ENCODE results near the gene SNTA1. TPM values are rescaled to one million over a fixed set of nuclear protein-coding genes. Genes with fewer than 3 reads are reported as not detected.
A peak's percentile ranks its signal among the peaks of the same experiment; 100 is the strongest.

The SNTA1 gene
- total RNA-seq, 2 experiments from 2014 or later: 36.6 to 44.8 TPM

- Histone ChIP-seq H2AFZ (ENCODE audit: low read length) (no peak overlapping the region), H3K27ac (ENCODE audit: low read depth, low read length, poor library complexity, severe bottlenecking) (no peak overlapping the region), H3K9me2 (ENCODE audit: insufficient read depth, low read length) (no peaks in the 10 kb centered on the region), H3K36me3 (ENCODE audit: insufficient read depth, low read length) (no peaks in the 10 kb centered on the region), H3K9me3 (ENCODE audit: low read length) (no peaks in the 10 kb centered on the region), H3K4me2 (ENCODE audit: low read length) (no peak overlapping the region), H3K79me2 (ENCODE audit: insufficient read depth, low read depth, low read length) (no peaks in the 10 kb centered on the region), H4K20me1 (ENCODE audit: insufficient read depth, low read length) (no peaks in the 10 kb centered on the region), H3K4me1 (ENCODE audit: insufficient read depth, low read length, poor library complexity, severe bottlenecking) (peaks cover 16% of the 10 kb centered on the region), H3K4me3 (ENCODE audit: low read depth, low read length, poor library complexity, severe bottlenecking) (no peak overlapping the region)
- intact Hi-C loops (cut with micrococcal nuclease; ENCODE audit: unreplicated experiment): no loop called here
- ChIA-PET CTCF (ENCODE audit: unreplicated experiment) (no interaction called here), POLR2A (no interaction called here)
- BruUV-seq (replicated peaks): no TSS peak
- TF ChIP-seq EZH2phosphoT487 (IDR thresholded peaks at IDR 0.05; ENCODE audit: borderline replicate concordance, low read depth, low read length) (no peak), CTCF (conservative IDR thresholded peaks at IDR 0.05; ENCODE audit: low read length) (no peak)
- no peak for DNase-seq (ENCODE audit: low spot score)
These were observed 7.3 kb upstream of the SNTA1 start for GRCh38 chr20:33450867-33451266.

GRCh38 chr20:33445881-33446625 lies 2.5 kb upstream of the SNTA1 start:
- H3K79me2 ChIP-seq (ENCODE audit: insufficient read depth, low read depth, low read length): peaks cover 21% of the 10 kb centered on the region; the same call in 1 of the 2 replicates
- H3K4me2 ChIP-seq (ENCODE audit: low read length): peak overlapping the region; percentile 85
- no peaks in the 10 kb centered on the region for H4K20me1 ChIP-seq (ENCODE audit: insufficient read depth, low read length)
- intact Hi-C loops (cut with micrococcal nuclease; ENCODE audit: unreplicated experiment): loop anchor here (1.0 to 5.0 kb wide), 4 partner anchors 37 to 286 kb away; partner anchors contain the start of genes CDK5RAP1 and ZNF341
- POLR2A ChIA-PET: interaction anchor here (0.6 to 1.0 kb wide), 8 partner anchors 13 to 331 kb away, joined by 3 to 6 read pairs (median 4); partner anchors contain the start of genes ACTL10 and CDK5RAP1
- TF ChIP-seq EZH2phosphoT487 (IDR thresholded peaks at IDR 0.05; ENCODE audit: borderline replicate concordance, low read depth, low read length): no peak
- no peak for TF ChIP-seq CTCF (conservative IDR thresholded peaks at IDR 0.05; ENCODE audit: low read length)
- no peaks in the 10 kb centered on the region for H3K36me3 ChIP-seq (ENCODE audit: insufficient read depth, low read length)
- peaks cover 45% of the 10 kb centered on the region for H3K4me1 ChIP-seq (ENCODE audit: insufficient read depth, low read length, poor library complexity, severe bottlenecking)
- peak overlapping the region; percentile 15 for H3K4me3 ChIP-seq (ENCODE audit: low read depth, low read length, poor library complexity, severe bottlenecking)
- no peaks in the 10 kb centered on the region for H3K9me2 ChIP-seq (ENCODE audit: insufficient read depth, low read length)
- no peaks in the 10 kb centered on the region for H3K9me3 ChIP-seq (ENCODE audit: low read length)
- peak overlapping the region; percentile 95 for H3K27ac ChIP-seq (ENCODE audit: low read depth, low read length, poor library complexity, severe bottlenecking)
- CTCF ChIA-PET (ENCODE audit: unreplicated experiment): interaction anchor here (0.8 to 1.5 kb wide), 2 partner anchors 221 to 239 kb away, joined by 3 read pairs; no protein-coding TSS in a partner anchor
- peak overlapping the region; percentile 51 for H2AFZ ChIP-seq (ENCODE audit: low read length)
- DNase-seq (ENCODE audit: low spot score): peak; percentile 84
- no TSS peak for BruUV-seq (replicated peaks)

Measured in OCI-LY7 (cell line).